WTC11 (cell line): Measurements from ENCODE around the gene CES5A. TPM values are rescaled to one million over a fixed set of nuclear protein-coding genes. Genes with fewer than 3 reads are reported as not detected.
"Not testable (repeated sequence)": the region's sequence is repeated elsewhere in the genome, so short reads cannot be mapped to it uniquely, and the experiment has no call there.

Experiments
- ATAC-seq: fragments of 200-7000 bp; cut with Tn5 transposase; 2 replicates; pipeline ENCODE4 v1.10.0; 2021; ENCODE audit warnings: mild to moderate bottlenecking, moderate library complexity
- CTCF ChIA-PET: fragments of 300-600 bp; sonication (Branson Sonifier 250); formaldehyde crosslinking; loops from one replicate; lab custom pipeline; 2021; ENCODE audit warnings: antibody characterized with exemption; lab: Charles Lee
- POLR2A ChIA-PET: fragments of 350-600 bp; sonication (Branson Sonifier 250); formaldehyde crosslinking; loops from one replicate; lab custom pipeline; 2021; ENCODE audit warnings: antibody characterized with exemption; lab: Charles Lee
- DNase-seq: peaks from one replicate; pipeline ENCODE4 v3.0.0; 2021; ENCODE audit warnings: low spot score
- H3K27ac Mint-ChIP-seq: 2 replicates; pipeline ENCODE4 v1.8.0; 2021; ENCODE audit warnings: mixed read lengths
- H3K27me3 Mint-ChIP-seq: 2 replicates; pipeline ENCODE4 v1.8.0; 2021; ENCODE audit warnings: low read depth, mild to moderate bottlenecking, moderate library complexity, mixed read lengths
- H3K36me3 Mint-ChIP-seq: 2 replicates; pipeline ENCODE4 v1.8.0; 2021; ENCODE audit warnings: mixed read lengths
- H3K4me1 Mint-ChIP-seq: 2 replicates; pipeline ENCODE4 v1.8.0; 2022; ENCODE audit warnings: mixed read lengths
- H3K4me3 Mint-ChIP-seq: 2 replicates; pipeline ENCODE4 v1.8.0; 2021; ENCODE audit warnings: mild to moderate bottlenecking, moderate library complexity, mixed read lengths
- H3K9me3 Mint-ChIP-seq: 2 replicates; pipeline ENCODE4 v1.8.0; 2021; ENCODE audit warnings: mixed read lengths
- ATF1 ChIP-seq: sonication (generic); formaldehyde crosslinking; IDR thresholded peaks from 2 replicates; pipeline ENCODE4 v1.8.1; 2023; ENCODE audit warnings: mild to moderate bottlenecking, moderate library complexity, missing genetic modification reagents
- CDX4 ChIP-seq: fragments of 250-450 bp; sonication (Bioruptor Pico); IDR thresholded peaks from 2 replicates; pipeline ENCODE4 v1.9.0; 2021; ENCODE audit warnings: moderate library complexity, mild to moderate bottlenecking, inconsistent platforms, borderline replicate concordance
- CREB1 ChIP-seq: sonication (generic); formaldehyde crosslinking; IDR thresholded peaks from 2 replicates; pipeline ENCODE4 v1.8.0; 2023; ENCODE audit warnings: mild to moderate bottlenecking, missing genetic modification reagents
- ELF4 ChIP-seq: sonication (generic); formaldehyde crosslinking; IDR thresholded peaks from 2 replicates; pipeline ENCODE4 v1.8.1; 2022; ENCODE audit warnings: low read depth, mild to moderate bottlenecking, moderate library complexity, missing genetic modification reagents
- FOXP4 ChIP-seq: sonication (generic); formaldehyde crosslinking; IDR thresholded peaks from 2 replicates; pipeline ENCODE4 v1.8.0; 2022; ENCODE audit warnings: mild to moderate bottlenecking, missing genetic modification reagents
- GABPB1 ChIP-seq: sonication (generic); formaldehyde crosslinking; IDR thresholded peaks from 2 replicates; pipeline ENCODE4 v1.8.1; 2023; ENCODE audit warnings: mild to moderate bottlenecking, missing genetic modification reagents
- GRHL2 ChIP-seq: fragments of 250-450 bp; sonication (Bioruptor Pico); IDR thresholded peaks from 2 replicates; pipeline ENCODE4 v1.8.0; 2022; ENCODE audit warnings: mild to moderate bottlenecking, moderate library complexity; ENCODE audit not compliant: insufficient replicate concordance, severe bottlenecking
- HMGA2 ChIP-seq: fragments of 250-450 bp; sonication (Bioruptor Pico); IDR thresholded peaks from 2 replicates; pipeline ENCODE4 v1.4.0; 2021; ENCODE audit warnings: mild to moderate bottlenecking, moderate library complexity
- HMGXB4 ChIP-seq: sonication (generic); formaldehyde crosslinking; IDR thresholded peaks from 2 replicates; pipeline ENCODE4 v1.8.1; 2023; ENCODE audit warnings: mild to moderate bottlenecking, moderate library complexity, missing genetic modification reagents
- MYBL2 ChIP-seq: sonication (generic); formaldehyde crosslinking; IDR thresholded peaks from 2 replicates; pipeline ENCODE4 v1.8.1; 2023; ENCODE audit warnings: mild to moderate bottlenecking, moderate library complexity, missing genetic modification reagents
- NR2C2 ChIP-seq: sonication (generic); formaldehyde crosslinking; IDR thresholded peaks from 2 replicates; pipeline ENCODE4 v1.8.0; 2022; ENCODE audit warnings: mild to moderate bottlenecking, missing genetic modification reagents
- PRRX2 ChIP-seq: fragments of 250-450 bp; sonication (Bioruptor Pico); IDR thresholded peaks from 2 replicates; pipeline ENCODE4 v1.8.0; 2021; ENCODE audit warnings: mild to moderate bottlenecking
- RELA ChIP-seq: sonication (generic); formaldehyde crosslinking; IDR thresholded peaks from 2 replicates; pipeline ENCODE4 v1.8.1; 2022; ENCODE audit warnings: missing genetic modification reagents, mild to moderate bottlenecking, borderline replicate concordance
- SMAD3 ChIP-seq: sonication (generic); formaldehyde crosslinking; IDR thresholded peaks from 2 replicates; pipeline ENCODE4 v1.8.0; 2022; ENCODE audit warnings: missing genetic modification reagents, mild to moderate bottlenecking, borderline replicate concordance
- TEAD4 ChIP-seq: sonication (generic); formaldehyde crosslinking; IDR thresholded peaks from 2 replicates; pipeline ENCODE4 v1.8.0; 2022; ENCODE audit warnings: mild to moderate bottlenecking, missing genetic modification reagents
- ZNF121 ChIP-seq: sonication (generic); formaldehyde crosslinking; IDR thresholded peaks from 2 replicates; pipeline ENCODE4 v1.8.0; 2023; ENCODE audit warnings: missing genetic modification reagents
- ZNF138 ChIP-seq: sonication (generic); formaldehyde crosslinking; conservative IDR thresholded peaks from 2 replicates; pipeline ENCODE4 v1.8.1; 2022; ENCODE audit warnings: mild to moderate bottlenecking, moderate library complexity, missing genetic modification reagents
- ZNF232 ChIP-seq: sonication (generic); formaldehyde crosslinking; IDR thresholded peaks from 2 replicates; pipeline ENCODE4 v1.8.0; 2022; ENCODE audit warnings: mild to moderate bottlenecking, missing genetic modification reagents
- ZNF425 ChIP-seq: fragments of 250-450 bp; sonication (Bioruptor Pico); conservative IDR thresholded peaks from 2 replicates; pipeline ENCODE4 v1.9.0; 2021; ENCODE audit warnings: mild to moderate bottlenecking
- ZNF512 ChIP-seq: sonication (generic); formaldehyde crosslinking; IDR thresholded peaks from 2 replicates; pipeline ENCODE4 v1.8.1; 2022; ENCODE audit warnings: missing genetic modification reagents, borderline replicate concordance
- total RNA-seq: library from RNA; stranded (reverse); gene quantifications from 3 replicates; pipeline ENCODE4 v1.2.3, GENCODE V29; 2021

Gene CES5A
- total RNA-seq, 1 experiment from 2014 or later = not detected

GRCh38 chr16:55839115-55839514 is 36.1 kb downstream of the CES5A start (continued):
- no peak for TF ChIP-seq ELF4 (CRISPR knock-in tag)
- no peak for TF ChIP-seq NR2C2
- TF ChIP-seq RELA (CRISPR knock-in tag) = no peak

- Mint-ChIP-seq H3K27ac (no peak overlapping the region), H3K27me3 (peaks cover 8% of the 10 kb centered on the region), H3K4me1 (no peaks in the 10 kb centered on the region), H3K9me3 (no peaks in the 10 kb centered on the region), H3K36me3 (no peaks in the 10 kb centered on the region), H3K4me3 (no peak overlapping the region)
- TF ChIP-seq NR2C2 (no peak), ZNF425 (CRISPR knock-in tag) (no peak), MYBL2 (CRISPR knock-in tag) (no peak), ZNF138 (CRISPR knock-in tag) (no peak), HMGA2 (CRISPR knock-in tag) (no peak), TEAD4 (CRISPR knock-in tag) (no peak), CREB1 (CRISPR knock-in tag) (no peak), ZNF121 (CRISPR knock-in tag) (no peak), HMGXB4 (CRISPR knock-in tag) (no peak), ATF1 (no peak)
- POLR2A ChIA-PET = no interaction called here
- ATAC-seq (no peak), DNase-seq (no peak)
- CTCF ChIA-PET = no interaction called here
Measured at GRCh38 chr16:55836158-55836611, 39.0 kb downstream of the CES5A start.

- no peak for ATAC-seq
Measured at GRCh38 chr16:55835581-55835980, 39.6 kb downstream of the CES5A start.

GRCh38 chr16:55835173-55835572 is 40.0 kb downstream of the CES5A start:
- H3K4me1 Mint-ChIP-seq, H3K4me3 Mint-ChIP-seq, DNase-seq, CTCF ChIA-PET, POLR2A ChIA-PET, ATAC-seq, H3K36me3 Mint-ChIP-seq, H3K9me3 Mint-ChIP-seq, H3K27ac Mint-ChIP-seq: not testable (repeated sequence)
- H3K27me3 Mint-ChIP-seq = peaks cover 16% of the 10 kb centered on the region

More at GRCh38 chr16:55835581-55835980, 39.6 kb downstream of the CES5A start:
- Mint-ChIP-seq H3K4me3 (no peak overlapping the region), H3K4me1 (no peaks in the 10 kb centered on the region), H3K9me3 (no peaks in the 10 kb centered on the region), H3K27me3 (peaks cover 13% of the 10 kb centered on the region), H3K36me3 (no peaks in the 10 kb centered on the region), H3K27ac (no peak overlapping the region)
- ChIA-PET POLR2A (no interaction called here), CTCF (no interaction called here)
- DNase-seq = no peak
- TF ChIP-seq GABPB1 (CRISPR knock-in tag) (0 out of 2 replicates have a peak, but pooled peaks have one; percentile 13), MYBL2 (CRISPR knock-in tag) (no peak)

GRCh38 chr16:55834049-55834448 is 41.1 kb downstream of the CES5A start:
- ChIA-PET POLR2A (no interaction called here), CTCF (interaction anchor here (2.4 kb wide), 1 partner anchor 369 kb away, joined by 6 read pairs; no protein-coding TSS in a partner anchor)
- DNase-seq = no peak
- no peak overlapping the region for H3K4me3 Mint-ChIP-seq
- no peaks in the 10 kb centered on the region for H3K9me3 Mint-ChIP-seq
- ATAC-seq = no peak
- no peak overlapping the region for H3K27ac Mint-ChIP-seq
- no peaks in the 10 kb centered on the region for H3K4me1 Mint-ChIP-seq
- peaks cover 16% of the 10 kb centered on the region for H3K27me3 Mint-ChIP-seq
- no peaks in the 10 kb centered on the region for H3K36me3 Mint-ChIP-seq
- no peak for TF ChIP-seq ZNF512 (CRISPR knock-in tag)
- TF ChIP-seq ATF1 = no peak
- no peak for TF ChIP-seq CDX4
- no peak for TF ChIP-seq GABPB1 (CRISPR knock-in tag)
- no peak for TF ChIP-seq TEAD4 (CRISPR knock-in tag)
- no peak for TF ChIP-seq FOXP4
- TF ChIP-seq NR2C2 = no peak
- no peak for TF ChIP-seq SMAD3 (CRISPR knock-in tag)
- TF ChIP-seq GRHL2 (CRISPR knock-in tag) = no peak
- TF ChIP-seq ZNF232 (CRISPR knock-in tag) = no peak
- no peak for TF ChIP-seq MYBL2 (CRISPR knock-in tag)
- no peak for TF ChIP-seq PRRX2 (CRISPR knock-in tag)
